PC-3 (cell line): Measurements from ENCODE around the gene ADARB2. TPM values are rescaled to one million over a fixed set of nuclear protein-coding genes. Genes with fewer than 3 reads are reported as not detected.

Source experiments
- ATAC-seq: fragments of 200-7000 bp; cut with Tn5 transposase; 2 replicates; pipeline ENCODE4 v1.9.1; 2020; ENCODE audit warnings: mild to moderate bottlenecking, moderate library complexity
- BruUV-seq: library from RNA; stranded (reverse); fragments of 400-500 nt; replicated peaks from 2 replicates; lab custom pipeline; 2021; lab: Mats Ljungman, UMichigan
- CTCF ChIA-PET: fragments of 300-600 bp; sonication (Branson Sonifier 250); formaldehyde crosslinking; loops from one replicate; lab custom pipeline; 2022; ENCODE audit warnings: antibody characterized with exemption; lab: Charles Lee
- POLR2A ChIA-PET: fragments of 300-600 bp; sonication (Branson Sonifier 250); formaldehyde crosslinking; loops from one replicate; lab custom pipeline; 2022; ENCODE audit warnings: antibody characterized with exemption; ENCODE audit not compliant: unreplicated experiment; lab: Charles Lee
- DNase-seq: peaks from one replicate; pipeline ENCODE4 v3.0.0-alpha.2; 2015
- H2AFZ ChIP-seq: fragments of 300-600 bp; sonication (generic); 2 replicates; pipeline ENCODE4 v1.6.0; 2016; ENCODE audit warnings: antibody characterized with exemption, low read length
- H3F3A ChIP-seq: fragments of 300-600 bp; sonication (generic); one replicate; pipeline ENCODE4 v1.6.0; 2017; ENCODE audit warnings: antibody characterized with exemption, low read length, control low read depth, mild to moderate bottlenecking; ENCODE audit not compliant: unreplicated experiment
- H3K27ac ChIP-seq: fragments of 300-600 bp; sonication (generic); 2 replicates; pipeline ENCODE4 v1.5.1; 2016; ENCODE audit warnings: mild to moderate bottlenecking, low read length
- H3K27me3 ChIP-seq: fragments of 300-600 bp; sonication (generic); 2 replicates; pipeline ENCODE4 v1.6.1; 2016; ENCODE audit warnings: low read length, mixed read lengths
- H3K36me3 ChIP-seq: fragments of 300-600 bp; sonication (generic); 2 replicates; pipeline ENCODE4 v1.6.1; 2016; ENCODE audit warnings: low read depth, mixed run types, low read length, mixed read lengths
- H3K4me1 ChIP-seq: fragments of 300-600 bp; sonication (generic); 2 replicates; pipeline ENCODE4 v1.5.1; 2016; ENCODE audit warnings: low read length; ENCODE audit not compliant: insufficient read depth
- H3K4me2 ChIP-seq: fragments of 300-600 bp; sonication (generic); 2 replicates; pipeline ENCODE4 v1.6.0; 2016; ENCODE audit warnings: low read length
- H3K4me3 ChIP-seq: fragments of 300-600 bp; sonication (generic); 2 replicates; pipeline ENCODE4 v1.5.1; 2016; ENCODE audit warnings: mild to moderate bottlenecking, low read length, mixed read lengths
- H3K79me2 ChIP-seq: fragments of 300-600 bp; sonication (generic); 2 replicates; pipeline ENCODE4 v1.6.1; 2017; ENCODE audit warnings: low read length, mixed read lengths
- H3K9ac ChIP-seq: fragments of 300-600 bp; sonication (generic); 2 replicates; pipeline ENCODE4 v1.6.0; 2016; ENCODE audit warnings: mild to moderate bottlenecking, low read length
- H3K9me2 ChIP-seq: fragments of 300-600 bp; sonication (generic); replicated peaks from 2 replicates; pipeline ENCODE4 v1.6.1; 2016; ENCODE audit warnings: mixed run types, low read length, mixed read lengths
- H3K9me3 ChIP-seq: fragments of 300-600 bp; sonication (generic); 2 replicates; pipeline ENCODE4 v1.6.1; 2016; ENCODE audit warnings: low read length, mixed read lengths
- H4K20me1 ChIP-seq: fragments of 300-600 bp; sonication (generic); 2 replicates; pipeline ENCODE4 v1.6.1; 2016; ENCODE audit warnings: low read length, mixed read lengths
- CTCF ChIP-seq: fragments of 300-600 bp; sonication (generic); conservative IDR thresholded peaks from 2 replicates; pipeline ENCODE4 v1.5.1; 2017; ENCODE audit warnings: antibody characterized with exemption, low read depth, mild to moderate bottlenecking, low read length
- EZH2 ChIP-seq: fragments of 300-600 bp; sonication (generic); IDR thresholded peaks from one replicate; pipeline ENCODE4 v1.6.1; 2017; ENCODE audit warnings: antibody characterized with exemption, mild to moderate bottlenecking, low read length; ENCODE audit not compliant: unreplicated experiment
- EZH2phosphoT487 ChIP-seq: fragments of 300-600 bp; sonication (generic); IDR thresholded peaks from 2 replicates; pipeline ENCODE4 v1.6.1; 2018; ENCODE audit warnings: mild to moderate bottlenecking, antibody characterized with exemption, low read length, borderline replicate concordance
- intact Hi-C: fragments of 100-400 bp; cut with micrococcal nuclease; formaldehyde crosslinking; loops from 2 replicates; pipeline ENCODE4 v1.9.0; 2023
- total RNA-seq: library from RNA; depleted of rRNA; stranded (reverse); fragments of >200 nt; gene quantifications from 2 replicates; pipeline ENCODE4 v1.2.3, GENCODE V29; 2014

The ADARB2 gene
- total RNA-seq, 1 experiment from 2014 or later, result not detected

- intact Hi-C loops, result no loop called here
- ATAC-seq, result no peak; the same call in 1 of the 2 replicates
- ChIA-PET POLR2A (no interaction called here), CTCF (no interaction called here)
- Histone ChIP-seq H3K27me3 (no peaks in the 10 kb centered on the region), H3K4me1 (no peaks in the 10 kb centered on the region), H3K4me3 (no peak overlapping the region), H3K9me2 (no peaks in the 10 kb centered on the region), H3K79me2 (no peaks in the 10 kb centered on the region), H3K4me2 (no peak overlapping the region), H3K27ac (no peak overlapping the region), H3K9ac (no peak overlapping the region), H4K20me1 (no peaks in the 10 kb centered on the region), H3F3A (no peaks in the 10 kb centered on the region), H3K9me3 (no peaks in the 10 kb centered on the region), H2AFZ (no peak overlapping the region), H3K36me3 (no peaks in the 10 kb centered on the region)
- no peak; the same call in 1 of the 2 replicates for TF ChIP-seq CTCF
- no peak for TF ChIP-seq EZH2phosphoT487
- TF ChIP-seq EZH2, result no peak
- BruUV-seq, result no TSS peak
- peak; percentile 18 for DNase-seq
Measured at GRCh38 chr10:1368842-1369171, 368.5 kb downstream of the ADARB2 start.

- DNase-seq, result no peak
- Histone ChIP-seq H3K9me3 (no peaks in the 10 kb centered on the region), H3K27ac (no peak overlapping the region), H3K4me3 (no peak overlapping the region), H3K4me1 (no peaks in the 10 kb centered on the region), H3K9me2 (no peaks in the 10 kb centered on the region), H3K4me2 (no peak overlapping the region), H3K36me3 (no peaks in the 10 kb centered on the region), H3F3A (no peaks in the 10 kb centered on the region), H2AFZ (no peak overlapping the region), H3K9ac (no peak overlapping the region), H3K79me2 (no peaks in the 10 kb centered on the region), H3K27me3 (no peaks in the 10 kb centered on the region), H4K20me1 (no peaks in the 10 kb centered on the region)
- ChIA-PET POLR2A (no interaction called here), CTCF (no interaction called here)
- BruUV-seq, result no TSS peak
- TF ChIP-seq CTCF, result no peak
- TF ChIP-seq EZH2, result no peak
- no peak for TF ChIP-seq EZH2phosphoT487
- ATAC-seq, result no peak
- intact Hi-C loops, result no loop called here
Measured at GRCh38 chr10:1367938-1368841, 369.1 kb downstream of the ADARB2 start.

- H2AFZ ChIP-seq, result no peak overlapping the region
- ChIA-PET POLR2A (no interaction called here), CTCF (no interaction called here)
- no TSS peak for BruUV-seq
- no peaks in the 10 kb centered on the region for H4K20me1 ChIP-seq
- no peaks in the 10 kb centered on the region for H3K27me3 ChIP-seq
- TF ChIP-seq EZH2phosphoT487 (no peak), CTCF (no peak), EZH2 (no peak)
- intact Hi-C loops, result no loop called here
- H3K9me3 ChIP-seq, result no peaks in the 10 kb centered on the region
- H3K4me2 ChIP-seq, result no peak overlapping the region
- H3K4me3 ChIP-seq, result no peak overlapping the region
- no peaks in the 10 kb centered on the region for H3F3A ChIP-seq
- no peak overlapping the region for H3K27ac ChIP-seq
- no peaks in the 10 kb centered on the region for H3K4me1 ChIP-seq
- DNase-seq (no peak), ATAC-seq (no peak)
- H3K36me3 ChIP-seq, result no peaks in the 10 kb centered on the region
- no peak overlapping the region for H3K9ac ChIP-seq
- no peaks in the 10 kb centered on the region for H3K9me2 ChIP-seq
- no peaks in the 10 kb centered on the region for H3K79me2 ChIP-seq
Measured at GRCh38 chr10:1366811-1367425, 370.4 kb downstream of the ADARB2 start.
